Measurements from ENCODE around the gene CMSS1. TPM values are rescaled to one million over a fixed set of nuclear protein-coding genes. Genes with fewer than 3 reads are reported as not detected.
A peak's percentile ranks its signal among the peaks of the same experiment; 100 is the strongest.

CMSS1 gene
- total RNA-seq, 4 donors from 2014 or later: 23.2 to 89.5 (median 67.6) TPM

GRCh38 chr3:100005665-100006393 is 188.2 kb downstream of the CMSS1 start:
- Histone ChIP-seq H3K27me3 (no peaks in the 10 kb centered on the region), H3K27ac (peak overlapping the region; percentile 41 to 53 (median 46))

GRCh38 chr3:100006570-100007271 is 189.1 kb downstream of the CMSS1 start:
- Histone ChIP-seq H3K27ac (peak overlapping the region; percentile 41 to 53 (median 46)), H3K9me3 (no peaks in the 10 kb centered on the region), H3K36me3 (no peaks in the 10 kb centered on the region), H3K27me3 (no peaks in the 10 kb centered on the region), H3K4me3 (no peak overlapping the region), H3K4me1 (peaks cover 60 to 65% of the 10 kb centered on the region in 2 donors)
- DNase-seq (no peak), ATAC-seq (no peak)
- in situ Hi-C loops (cut with MboI; ENCODE audit: low sequenced_read_pairs in 4 of 4) (no loop called here), intact Hi-C loops (cut with DNase I; ENCODE audit: low total_unique reads) (loop anchor here (5.0 kb wide), 1 partner anchor 129 kb away; no protein-coding TSS in a partner anchor)
- TF ChIP-seq CTCF (IDR thresholded peaks at IDR 0.05 in 4 of 5, conservative IDR thresholded peaks at IDR 0.05 in 1 of 5) (peak in 1 of 5 experiments; percentile 15), POLR2A (IDR thresholded peaks at IDR 0.05) (no peak)

More at GRCh38 chr3:100005665-100006393, 188.2 kb downstream of the CMSS1 start:
- Histone ChIP-seq H3K4me1 (peaks cover 60% of the 10 kb centered on the region in 2 donors), H3K36me3 (no peaks in the 10 kb centered on the region), H3K4me3 (no peak overlapping the region), H3K9me3 (no peaks in the 10 kb centered on the region)
- ATAC-seq: no peak
- no peak for DNase-seq
- in situ Hi-C loops (cut with MboI; ENCODE audit: low sequenced_read_pairs in 4 of 4) (no loop called here), intact Hi-C loops (cut with DNase I; ENCODE audit: low total_unique reads) (loop anchor here (5.0 kb wide), 1 partner anchor 129 kb away; no protein-coding TSS in a partner anchor)
- TF ChIP-seq CTCF (IDR thresholded peaks at IDR 0.05 in 4 of 5, conservative IDR thresholded peaks at IDR 0.05 in 1 of 5): no peak
- TF ChIP-seq POLR2A (IDR thresholded peaks at IDR 0.05): no peak

DNA sequence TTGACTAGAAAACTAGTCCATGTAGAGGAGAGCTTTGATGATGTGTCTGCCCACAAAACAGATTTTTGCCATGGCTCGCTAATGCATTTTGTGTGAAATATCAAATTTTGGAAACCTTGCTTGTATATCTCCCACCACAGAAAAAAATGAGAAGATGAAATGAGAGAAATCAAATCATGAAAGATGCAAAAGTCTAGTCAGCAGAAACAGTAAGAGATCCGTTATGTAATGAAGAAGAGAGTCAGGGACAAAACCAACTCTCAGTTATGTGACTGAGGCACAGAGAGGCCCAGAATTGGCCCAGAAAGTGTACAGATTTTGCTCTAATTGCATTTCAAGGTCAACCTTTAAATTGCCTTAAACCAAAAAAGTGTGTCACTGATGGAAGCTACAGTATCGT is 189.7 kb downstream of the CMSS1 start:
- intact Hi-C loops (cut with DNase I; ENCODE audit: low total_unique reads): loop anchor here (5.0 kb wide), 1 partner anchor 130 kb away; no protein-coding TSS in a partner anchor
- Histone ChIP-seq H3K4me1 (peaks cover 60 to 65% of the 10 kb centered on the region in 2 donors), H3K4me3 (no peak overlapping the region), H3K27ac (peak overlapping the region in 3 of 4 donors; percentile 43 to 53 (median 48)), H3K27me3 (no peaks in the 10 kb centered on the region), H3K9me3 (no peaks in the 10 kb centered on the region), H3K36me3 (no peaks in the 10 kb centered on the region)
- TF ChIP-seq POLR2A (IDR thresholded peaks at IDR 0.05) (no peak), CTCF (IDR thresholded peaks at IDR 0.05 in 4 of 5, conservative IDR thresholded peaks at IDR 0.05 in 1 of 5) (no peak)
- in situ Hi-C loops (cut with MboI; ENCODE audit: low sequenced_read_pairs in 4 of 4): no loop called here
- DNase-seq (no peak), ATAC-seq (no peak)

GRCh38 chr3:100008081-100008698 is 190.5 kb downstream of the CMSS1 start:
- ATAC-seq: no peak
- in situ Hi-C loops (cut with MboI; ENCODE audit: low sequenced_read_pairs in 4 of 4): no loop called here
- H3K4me3 ChIP-seq: no peak overlapping the region
- no peaks in the 10 kb centered on the region for H3K36me3 ChIP-seq
- DNase-seq: no peak
- no peaks in the 10 kb centered on the region for H3K27me3 ChIP-seq
- H3K4me1 ChIP-seq: peaks cover 60 to 65% of the 10 kb centered on the region in 2 donors
- TF ChIP-seq CTCF (IDR thresholded peaks at IDR 0.05 in 4 of 5, conservative IDR thresholded peaks at IDR 0.05 in 1 of 5): no peak
- TF ChIP-seq POLR2A (IDR thresholded peaks at IDR 0.05): no peak
- H3K9me3 ChIP-seq: no peaks in the 10 kb centered on the region
- intact Hi-C loops (cut with DNase I; ENCODE audit: low total_unique reads): loop anchor here (5.0 kb wide), 1 partner anchor 131 kb away; no protein-coding TSS in a partner anchor
- peak overlapping the region in 3 of 4 donors; percentile 43 to 53 (median 48) for H3K27ac ChIP-seq
